Fibroblast of lung (primary cell): ENCODE measurements around the gene KRT80. TPM values are rescaled to one million over a fixed set of nuclear protein-coding genes. Genes with fewer than 3 reads are reported as not detected.

Experiments used
- DNase-seq, 2 donors: peaks; one replicate each; pipeline versions ENCODE4 v3.0.0 to v3.0.0-alpha.2; 2010; ENCODE audit warnings: low read depth in 2 of 2
- H2AFZ ChIP-seq: 2 replicates; pipeline ENCODE4 v1.5.1; 2012; ENCODE audit warnings: low read length, control low read depth, inconsistent platforms
- H3K27ac ChIP-seq: 2 replicates; pipeline ENCODE4 v1.5.1; 2011; ENCODE audit warnings: low read length, control low read depth; ENCODE audit not compliant: insufficient read depth
- H3K27me3 ChIP-seq: 2 replicates; pipeline ENCODE4 v1.5.1; 2011; ENCODE audit warnings: mild to moderate bottlenecking, low read length; ENCODE audit not compliant: control insufficient read depth, insufficient read depth
- H3K36me3 ChIP-seq: 2 replicates; pipeline ENCODE4 v1.5.1; 2011; ENCODE audit warnings: low read length; ENCODE audit not compliant: control insufficient read depth, insufficient read depth
- H3K4me1 ChIP-seq: 2 replicates; pipeline ENCODE4 v1.5.1; 2011; ENCODE audit warnings: low read length; ENCODE audit not compliant: control insufficient read depth, insufficient read depth; ENCODE audit errors: extremely low read depth
- H3K4me2 ChIP-seq: 2 replicates; pipeline ENCODE4 v1.5.1; 2011; ENCODE audit warnings: low read length, control low read depth; ENCODE audit not compliant: insufficient read depth; ENCODE audit errors: extremely low read depth
- H3K4me3 ChIP-seq, 4 experiments: fragments of 200-600 bp in 1 of 4; sonication (generic) in 1 of 4; replicated peaks in 1 of 4; 2 replicates each; pipeline ENCODE4 v1.5.1; 2011 to 2016; ENCODE audit warnings: low read length in 4 of 4, low read depth in 3 of 4, mild to moderate bottlenecking in 3 of 4, control low read depth in 2 of 4, inconsistent platforms in 1 of 4, mixed read lengths in 1 of 4; ENCODE audit not compliant: insufficient read depth in 1 of 4; ENCODE audit errors: control extremely low read depth in 1 of 4
- H3K79me2 ChIP-seq: 2 replicates; pipeline ENCODE4 v1.5.1; 2012; ENCODE audit warnings: mild to moderate bottlenecking, low read length, inconsistent platforms; ENCODE audit not compliant: control insufficient read depth, insufficient read depth
- H3K9ac ChIP-seq: 2 replicates; pipeline ENCODE4 v1.5.1; 2011; ENCODE audit warnings: mild to moderate bottlenecking, low read length, control low read depth; ENCODE audit not compliant: insufficient read depth
- H3K9me3 ChIP-seq: 2 replicates; pipeline ENCODE4 v1.5.1; 2012; ENCODE audit warnings: low read depth, low read length; ENCODE audit not compliant: control insufficient read depth, insufficient read depth
- H4K20me1 ChIP-seq: 2 replicates; pipeline ENCODE4 v1.5.1; 2011; ENCODE audit warnings: low read length; ENCODE audit not compliant: control insufficient read depth, insufficient read depth; ENCODE audit errors: extremely low read depth
- CTCF ChIP-seq, 2 donors: IDR thresholded peaks in 1 of 2; conservative IDR thresholded peaks in 1 of 2; 1 replicate in 1 of 2; 2 replicates in 1 of 2; pipeline ENCODE4 v1.5.1; 2011 to 2012; ENCODE audit warnings: low read length in 2 of 2, control low read depth in 1 of 2, inconsistent platforms in 1 of 2, low read depth in 1 of 2, mild to moderate bottlenecking in 1 of 2
- EZH2 ChIP-seq: IDR thresholded peaks from 2 replicates; pipeline ENCODE4 v1.5.1; 2012; ENCODE audit warnings: low read length, control low read depth, mild to moderate bottlenecking; ENCODE audit errors: missing control alignments
- polyA plus RNA-seq, 2 donors: library from polyadenylated mRNA; depleted of rRNA in 1 of 2; stranded (reverse) in 1 of 2; unstranded in 1 of 2; fragments of >200 nt; gene quantifications; 2 replicates each; pipeline ENCODE4 v1.2.1, GENCODE V29; 2011 to 2012; ENCODE audit warnings: missing spikeins in 1 of 2
- total RNA-seq: library from RNA; depleted of rRNA; stranded (reverse); fragments of >200 nt; gene quantifications from 2 replicates; pipeline ENCODE4 v1.2.1, GENCODE V29; 2014

KRT80 gene
- total and polyA plus RNA-seq, 2 donors (not counting 1 experiment from before 2014, with no cell fraction given): 0.17 to 1.0 TPM

- H3K4me1 ChIP-seq: peaks cover 6% of the 10 kb centered on the region
- H3K36me3 ChIP-seq: no peaks in the 10 kb centered on the region
- H3K27ac ChIP-seq: no peak overlapping the region
- H2AFZ ChIP-seq: no peak overlapping the region
- no peak overlapping the region for H3K4me3 ChIP-seq
- no peaks in the 10 kb centered on the region for H4K20me1 ChIP-seq
- no peak overlapping the region for H3K9ac ChIP-seq
- TF ChIP-seq CTCF (conservative IDR thresholded peaks at IDR 0.05 in 1 of 2, IDR thresholded peaks at IDR 0.05 in 1 of 2; ENCODE audit: low read depth in 1 of 2, low read length in 2 of 2) (peak; percentile 57 to 71), EZH2 (no peak)
- no peak overlapping the region for H3K4me2 ChIP-seq
- peak in 1 of 2 donors; percentile 32 for DNase-seq
- H3K9me3 ChIP-seq: no peaks in the 10 kb centered on the region
- H3K79me2 ChIP-seq: no peaks in the 10 kb centered on the region
- no peaks in the 10 kb centered on the region for H3K27me3 ChIP-seq
These were observed 52.2 kb downstream of the KRT80 start for GRCh38 chr12:52139579-52140062.

GRCh38 chr12:52139147-52139546 lies 52.7 kb downstream of the KRT80 start:
- Histone ChIP-seq H3K9me3 (no peaks in the 10 kb centered on the region), H3K27me3 (no peaks in the 10 kb centered on the region), H2AFZ (no peak overlapping the region), H3K4me1 (peaks cover 6% of the 10 kb centered on the region), H3K79me2 (no peaks in the 10 kb centered on the region), H3K4me3 (no peak overlapping the region), H3K9ac (no peak overlapping the region), H3K27ac (no peak overlapping the region), H4K20me1 (no peaks in the 10 kb centered on the region), H3K4me2 (no peak overlapping the region), H3K36me3 (no peaks in the 10 kb centered on the region)
- no peak for DNase-seq
- TF ChIP-seq CTCF (conservative IDR thresholded peaks at IDR 0.05 in 1 of 2, IDR thresholded peaks at IDR 0.05 in 1 of 2; ENCODE audit: low read depth in 1 of 2, low read length in 2 of 2): no peak
- TF ChIP-seq EZH2: no peak

- no peak overlapping the region for H3K4me2 ChIP-seq
- H3K4me3 ChIP-seq: no peak overlapping the region
- H3K4me1 ChIP-seq: peaks cover 4% of the 10 kb centered on the region
- H3K27ac ChIP-seq: no peak overlapping the region
- DNase-seq: no peak
- H3K36me3 ChIP-seq: no peaks in the 10 kb centered on the region
- no peaks in the 10 kb centered on the region for H3K27me3 ChIP-seq
- H3K79me2 ChIP-seq: no peaks in the 10 kb centered on the region
- no peak overlapping the region for H2AFZ ChIP-seq
- H3K9ac ChIP-seq: no peak overlapping the region
- TF ChIP-seq EZH2 (no peak), CTCF (conservative IDR thresholded peaks at IDR 0.05 in 1 of 2, IDR thresholded peaks at IDR 0.05 in 1 of 2; ENCODE audit: low read depth in 1 of 2, low read length in 2 of 2) (no peak)
- H3K9me3 ChIP-seq: no peaks in the 10 kb centered on the region
- no peaks in the 10 kb centered on the region for H4K20me1 ChIP-seq
These were observed 54.1 kb downstream of the KRT80 start for GRCh38 chr12:52137746-52138145.
